Aorta (tissue), 5 donors: Measurements from ENCODE around the gene CUTA. TPM values are rescaled to one million over a fixed set of nuclear protein-coding genes. Genes with fewer than 3 reads are reported as not detected.
A peak's percentile ranks its signal among the peaks of the same experiment; 100 is the strongest.

ENCODE experiments used
- ATAC-seq: fragments of 200-7000 bp; cut with Tn5 transposase; one replicate; pipeline ENCODE4 v1.9.1; 2022; ENCODE audit warnings: moderate library complexity; ENCODE audit not compliant: low FRiP score
- DNase-seq, 2 donors: peaks; one replicate each; pipeline ENCODE4 v3.0.0-alpha.2; 2020
- H3K27ac ChIP-seq, 2 donors: one replicate each; pipeline ENCODE4 v1.5.1; 2013; ENCODE audit warnings: low read length in 2 of 2, mild to moderate bottlenecking in 2 of 2, moderate library complexity in 2 of 2, control low read depth in 1 of 2, inconsistent platforms in 1 of 2, low read depth in 1 of 2
- H3K27me3 ChIP-seq, 2 donors: one replicate each; pipeline ENCODE4 v1.6.1; 2013; ENCODE audit warnings: control low read depth in 1 of 2, low read length in 1 of 2, mild to moderate bottlenecking in 1 of 2, moderate library complexity in 1 of 2; ENCODE audit not compliant: insufficient read depth in 2 of 2, control insufficient read depth in 1 of 2
- H3K36me3 ChIP-seq, 2 donors: one replicate each; pipeline ENCODE4 v1.6.1; 2013; ENCODE audit warnings: control low read depth in 1 of 2, low read length in 1 of 2, mild to moderate bottlenecking in 1 of 2; ENCODE audit not compliant: insufficient read depth in 2 of 2, control insufficient read depth in 1 of 2
- H3K4me1 ChIP-seq, 2 donors: one replicate each; pipeline ENCODE4 v1.6.1; 2013; ENCODE audit warnings: low read length in 2 of 2, control low read depth in 1 of 2, mild to moderate bottlenecking in 1 of 2, moderate library complexity in 1 of 2; ENCODE audit not compliant: insufficient read depth in 2 of 2, control insufficient read depth in 1 of 2
- H3K4me3 ChIP-seq, 2 donors: one replicate each; pipeline ENCODE4 v1.5.1; 2013; ENCODE audit warnings: low read length in 2 of 2, control low read depth in 1 of 2, mild to moderate bottlenecking in 1 of 2
- H3K9me3 ChIP-seq: one replicate; pipeline ENCODE4 v1.6.1; 2013; ENCODE audit warnings: mild to moderate bottlenecking, low read length; ENCODE audit not compliant: control insufficient read depth
- WGBS, 2 donors: extraction: QIAGEN DNeasy Blood & Tissue Kit; methylation state at CpG; one replicate each; pipeline ENCODE4 v1.1.7; 2013; 5-methylcytosine and 5-hydroxymethylcytosine counted together
- intact Hi-C, 2 donors: fragments of 100-400 bp; cut with DNase I; formaldehyde crosslinking; loops; one replicate each; pipeline versions ENCODE4 v1.14.2 to v1.15.0; 2022
- polyA plus RNA-seq, 2 donors: library from polyadenylated mRNA; stranded (reverse); fragments of 200-250 nt; gene quantifications; one replicate each; pipeline ENCODE4 v1.2.3, GENCODE V29; 2013
- total RNA-seq, 2 donors: library from RNA; stranded (reverse); fragmentation: NEBNext Ultra II Directional; extraction: Animal tissue kit (Norgen Biotek cat#: 25700); gene quantifications; one replicate each; pipeline ENCODE4 v1.2.1, GENCODE V29; 2021
- donor health status: healthy with polysubstance abuse.
- donor health status: Bipolar disorder and iron deficiency.
- donor health status: DM: no; HTN: no; CAD: no.
- donor health status: DM: no; HTN: no; CAD: no.
- donor health status: DM: yes; HTN: yes; CAD: no.

Gene CUTA
- total and polyA plus RNA-seq, 4 donors = 89.9 to 191 (median 115) TPM

DNA sequence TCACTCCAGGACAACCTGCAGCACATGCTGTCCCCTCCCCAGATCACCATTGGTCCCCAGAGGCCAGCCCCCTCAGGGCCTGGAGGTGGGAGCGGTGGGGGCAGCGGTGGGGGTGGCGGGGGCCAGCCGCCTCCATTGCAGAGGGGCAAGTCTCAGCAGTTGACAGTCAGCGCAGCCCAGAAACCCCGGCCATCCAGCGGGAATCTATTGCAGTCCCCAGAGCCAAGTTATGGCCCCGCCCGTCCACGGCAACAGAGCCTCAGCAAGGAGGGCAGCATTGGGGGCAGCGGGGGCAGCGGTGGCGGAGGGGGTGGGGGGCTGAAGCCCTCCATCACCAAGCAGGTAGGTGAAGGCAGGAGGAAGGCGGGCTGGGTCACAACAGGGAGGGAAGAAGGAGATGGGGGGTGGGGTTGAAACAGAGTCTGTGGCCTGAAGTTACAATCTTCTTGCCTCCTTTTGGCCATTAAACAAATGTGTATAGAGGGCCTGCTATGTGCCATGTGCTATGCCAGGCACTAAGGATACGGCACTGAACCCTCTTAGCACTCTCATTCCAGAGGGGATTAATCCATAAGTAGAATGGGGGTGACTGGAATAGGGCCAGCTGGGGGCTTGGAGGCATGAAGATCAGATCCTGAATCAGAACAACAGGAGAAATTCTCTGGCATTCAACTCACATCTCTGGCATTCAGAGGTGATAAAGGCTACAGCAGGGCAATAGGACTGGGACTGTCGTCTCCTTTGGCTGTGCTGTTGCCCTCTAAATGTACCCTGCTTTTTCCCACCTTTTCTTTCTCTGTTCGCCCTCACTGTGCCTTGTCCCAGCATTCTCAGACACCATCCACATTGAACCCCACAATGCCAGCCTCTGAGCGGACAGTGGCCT, 26.0 kb upstream of the CUTA start:
- ATAC-seq = no peak
- Histone ChIP-seq H3K4me3 (no peak overlapping the region), H3K27ac (no peak overlapping the region), H3K9me3 (no peaks in the 10 kb centered on the region), H3K27me3 (no peaks in the 10 kb centered on the region), H3K4me1 (no peaks in the 10 kb centered on the region), H3K36me3 (peaks cover 0 to 14% of the 10 kb centered on the region in 2 donors)
- intact Hi-C loops = no loop called here
- 88 to 91% methylated on average over 18 of the region's 18 CpGs for WGBS, 2 donors
- DNase-seq = no peak

DNA sequence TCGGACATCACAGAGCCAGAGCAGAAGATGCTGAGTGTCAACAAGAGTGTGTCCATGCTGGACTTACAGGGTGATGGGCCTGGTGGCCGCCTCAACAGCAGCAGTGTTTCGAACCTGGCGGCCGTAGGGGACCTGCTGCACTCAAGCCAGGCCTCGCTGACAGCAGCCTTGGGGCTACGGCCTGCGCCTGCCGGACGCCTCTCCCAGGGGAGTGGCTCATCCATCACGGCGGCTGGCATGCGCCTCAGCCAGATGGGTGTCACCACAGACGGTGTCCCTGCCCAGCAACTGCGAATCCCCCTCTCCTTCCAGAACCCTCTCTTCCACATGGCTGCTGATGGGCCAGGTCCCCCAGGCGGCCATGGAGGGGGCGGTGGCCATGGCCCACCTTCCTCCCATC, 25.1 kb upstream of the CUTA start:
- no peaks in the 10 kb centered on the region for H3K9me3 ChIP-seq
- peaks cover 0 to 16% of the 10 kb centered on the region in 2 donors for H3K36me3 ChIP-seq
- no peaks in the 10 kb centered on the region for H3K4me1 ChIP-seq
- no peak overlapping the region for H3K27ac ChIP-seq
- H3K4me3 ChIP-seq = no peak overlapping the region
- 88% methylated on average over 17 of the region's 17 CpGs for WGBS, 2 donors
- H3K27me3 ChIP-seq = no peaks in the 10 kb centered on the region
- intact Hi-C loops = no loop called here
- DNase-seq = no peak
- ATAC-seq = no peak

DNA sequence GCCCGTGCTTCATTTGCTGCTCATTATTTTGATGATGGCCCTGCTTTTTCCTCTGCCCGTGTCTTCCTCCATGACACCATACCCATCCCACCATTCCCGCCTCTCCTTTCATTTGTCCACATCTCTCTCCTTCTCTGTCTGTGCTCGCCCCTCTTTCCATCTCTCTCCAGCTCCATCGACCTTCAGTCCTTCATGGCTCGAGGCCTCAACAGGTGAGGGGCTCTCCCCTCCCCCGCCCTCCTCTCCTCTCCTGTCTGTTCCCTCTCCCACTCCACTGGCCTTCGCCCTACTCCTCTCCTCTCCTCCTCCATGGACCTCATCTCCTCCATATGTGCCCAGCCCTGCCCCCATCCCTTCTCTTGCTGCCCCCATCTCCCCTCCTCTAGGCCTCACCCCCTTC, 24.4 kb upstream of the CUTA start:
- DNase-seq = no peak
- H3K36me3 ChIP-seq = peaks cover 0 to 21% of the 10 kb centered on the region in 2 donors
- no peaks in the 10 kb centered on the region for H3K27me3 ChIP-seq
- intact Hi-C loops = no loop called here
- no peaks in the 10 kb centered on the region for H3K9me3 ChIP-seq
- 85 to 88% methylated on average over 8 of the region's 8 CpGs for WGBS, 2 donors
- no peak for ATAC-seq
- no peaks in the 10 kb centered on the region for H3K4me1 ChIP-seq
- H3K4me3 ChIP-seq = no peak overlapping the region
- no peak overlapping the region for H3K27ac ChIP-seq

- Histone ChIP-seq H3K4me3 (no peak overlapping the region), H3K36me3 (peaks cover 0 to 21% of the 10 kb centered on the region in 2 donors), H3K27ac (no peak overlapping the region), H3K4me1 (no peaks in the 10 kb centered on the region), H3K9me3 (no peaks in the 10 kb centered on the region), H3K27me3 (no peaks in the 10 kb centered on the region)
- intact Hi-C loops = no loop called here
- ATAC-seq = peak; percentile 19
- no peak for DNase-seq
- WGBS, 2 donors = 91 to 93% methylated on average over 9 of the region's 9 CpGs
These were observed 23.6 kb upstream of the CUTA start for GRCh38 chr6:33441457-33441856.

- Histone ChIP-seq H3K9me3 (no peaks in the 10 kb centered on the region), H3K4me3 (no peak overlapping the region), H3K27ac (no peak overlapping the region), H3K27me3 (no peaks in the 10 kb centered on the region), H3K36me3 (peaks cover 0 to 21% of the 10 kb centered on the region in 2 donors), H3K4me1 (no peaks in the 10 kb centered on the region)
- WGBS, 2 donors = 84 to 85% methylated on average over 19 of the region's 19 CpGs
- intact Hi-C loops = no loop called here
- DNase-seq (no peak), ATAC-seq (no peak)
These were observed 22.9 kb upstream of the CUTA start for GRCh38 chr6:33440649-33441309.

DNA sequence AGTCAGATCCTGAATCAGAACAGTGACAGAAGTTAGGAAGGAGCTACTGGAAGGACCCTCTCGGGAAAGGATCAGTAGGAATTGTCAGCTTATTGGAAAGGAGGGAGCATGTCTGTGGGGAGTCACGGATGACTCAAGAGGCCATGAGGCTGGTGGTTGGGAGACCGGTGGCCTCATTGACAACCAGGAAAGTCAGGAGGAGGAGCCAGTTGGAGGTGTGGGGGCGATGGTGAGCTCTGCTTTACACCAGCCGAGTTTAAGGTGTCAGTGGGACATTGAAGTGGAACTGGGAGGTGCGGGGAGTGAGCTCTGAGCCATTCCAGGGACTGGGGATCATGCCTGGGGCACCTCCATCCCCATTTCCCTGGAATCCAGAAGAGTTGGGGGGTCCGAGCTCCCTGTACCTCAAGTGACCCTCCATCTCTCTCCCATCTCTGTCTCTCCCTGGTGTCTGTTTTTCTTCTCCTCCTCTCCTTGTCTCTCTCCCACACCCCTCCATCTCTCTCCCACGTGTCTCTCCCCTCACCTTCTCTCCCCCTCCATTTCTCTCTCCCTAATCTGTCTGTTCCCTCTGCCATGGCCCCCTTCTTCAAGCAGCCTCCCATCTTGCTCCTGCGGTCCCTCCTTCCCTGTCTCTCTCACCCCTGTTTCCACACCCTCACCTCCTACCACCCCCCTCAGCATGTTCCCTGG, 22.2 kb upstream of the CUTA start:
- Histone ChIP-seq H3K4me3 (no peak overlapping the region), H3K36me3 (peaks cover 0 to 25% of the 10 kb centered on the region in 2 donors), H3K27ac (no peak overlapping the region), H3K27me3 (no peaks in the 10 kb centered on the region), H3K4me1 (no peaks in the 10 kb centered on the region), H3K9me3 (no peaks in the 10 kb centered on the region)
- DNase-seq = no peak
- 75 to 78% methylated on average over 9 of the region's 9 CpGs for WGBS, 2 donors
- intact Hi-C loops = no loop called here
- no peak for ATAC-seq

DNA sequence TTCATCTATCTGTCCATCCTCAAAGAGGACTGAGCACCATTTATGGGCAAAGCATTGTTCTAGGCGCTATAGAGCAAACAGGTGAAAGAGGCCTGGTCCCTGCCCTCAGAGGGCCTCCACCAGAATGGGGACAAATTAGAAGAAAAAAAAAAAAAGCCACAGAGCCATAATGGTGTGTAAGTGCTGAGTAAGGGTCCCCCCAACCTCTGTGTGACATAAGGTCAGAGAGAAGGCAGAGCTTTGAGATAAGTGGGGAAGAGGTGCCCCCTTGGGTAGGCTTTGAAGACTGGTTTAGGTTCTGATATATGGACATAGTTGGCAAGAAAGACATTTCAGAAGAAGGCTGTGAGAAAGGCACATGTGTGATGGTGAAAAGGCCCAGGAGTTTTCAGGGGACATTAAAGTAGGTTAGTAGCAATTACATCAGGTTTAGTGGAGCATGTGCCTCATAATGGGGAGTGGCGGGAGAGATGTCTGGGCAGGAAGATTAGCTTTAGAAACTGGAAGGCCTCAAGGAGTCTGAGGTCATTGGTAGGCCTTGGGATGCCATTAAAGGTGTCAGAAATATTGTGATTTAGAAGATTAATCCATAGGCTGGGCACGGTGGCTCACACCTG, 21.2 kb upstream of the CUTA start:
- ATAC-seq (no peak), DNase-seq (no peak)
- H3K9me3 ChIP-seq = no peaks in the 10 kb centered on the region
- H3K4me1 ChIP-seq = no peaks in the 10 kb centered on the region
- no peaks in the 10 kb centered on the region for H3K27me3 ChIP-seq
- no peak overlapping the region for H3K4me3 ChIP-seq
- WGBS, 2 donors = 95 to 97% methylated on average over 3 of the region's 3 CpGs
- intact Hi-C loops = no loop called here
- H3K27ac ChIP-seq = no peak overlapping the region
- H3K36me3 ChIP-seq = peaks cover 0 to 23% of the 10 kb centered on the region in 2 donors

DNA sequence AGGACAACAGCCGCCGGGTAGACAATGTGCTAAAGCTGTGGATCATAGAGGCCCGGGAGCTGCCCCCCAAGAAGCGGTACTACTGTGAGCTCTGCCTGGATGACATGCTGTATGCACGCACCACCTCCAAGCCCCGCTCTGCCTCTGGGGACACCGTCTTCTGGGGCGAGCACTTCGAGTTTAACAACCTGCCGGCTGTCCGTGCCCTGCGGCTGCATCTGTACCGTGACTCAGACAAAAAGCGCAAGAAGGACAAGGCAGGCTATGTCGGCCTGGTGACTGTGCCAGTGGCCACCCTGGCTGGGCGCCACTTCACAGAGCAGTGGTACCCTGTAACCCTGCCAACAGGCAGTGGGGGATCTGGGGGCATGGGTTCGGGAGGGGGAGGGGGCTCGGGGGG, 19.8 kb upstream of the CUTA start:
- Histone ChIP-seq H3K27me3 (no peaks in the 10 kb centered on the region), H3K36me3 (peaks cover 0 to 18% of the 10 kb centered on the region in 2 donors), H3K4me3 (no peak overlapping the region), H3K27ac (no peak overlapping the region), H3K4me1 (no peaks in the 10 kb centered on the region), H3K9me3 (no peaks in the 10 kb centered on the region)
- intact Hi-C loops = no loop called here
- ATAC-seq (no peak), DNase-seq (no peak)
- 91 to 92% methylated on average over 18 of the region's 18 CpGs for WGBS, 2 donors
